Ectodermal cell (in vitro differentiated cells): ENCODE measurements around the gene SORT1.
"Not testable (repeated sequence)": the region's sequence is repeated elsewhere in the genome, so short reads cannot be mapped to it uniquely, and the experiment has no call there.

Source experiments
- H3K27ac ChIP-seq: 2 replicates; pipeline ENCODE4 v1.7.0; 2013; ENCODE audit warnings: mild to moderate bottlenecking, low read depth, low read length; ENCODE audit not compliant: insufficient read depth, poor library complexity, severe bottlenecking
- H3K27me3 ChIP-seq: 2 replicates; pipeline ENCODE4 v1.7.0; 2013; ENCODE audit warnings: mild to moderate bottlenecking, low read length; ENCODE audit not compliant: insufficient read depth, control insufficient read depth, poor library complexity, severe bottlenecking
- H3K36me3 ChIP-seq: one replicate; pipeline ENCODE4 v1.7.0; 2013; ENCODE audit warnings: low read length; ENCODE audit not compliant: control insufficient read depth, insufficient read depth
- H3K4me1 ChIP-seq: one replicate; pipeline ENCODE4 v1.7.0; 2013; ENCODE audit warnings: low read length; ENCODE audit not compliant: control insufficient read depth, insufficient read depth
- H3K4me3 ChIP-seq: 2 replicates; pipeline ENCODE4 v1.7.0; 2013; ENCODE audit warnings: low read depth, low read length, control low read depth; ENCODE audit not compliant: insufficient read depth
- H3K9me3 ChIP-seq: 2 replicates; pipeline ENCODE4 v1.7.0; 2013; ENCODE audit warnings: mild to moderate bottlenecking, low read length, moderate library complexity; ENCODE audit not compliant: control insufficient read depth
- WGBS, 2 experiments: methylation state at CpG; one replicate each; pipeline ENCODE4 v1.1.7; 2013; ENCODE audit warnings: missing lambda C conversion rate in 2 of 2; 5-methylcytosine and 5-hydroxymethylcytosine counted together

Gene SORT1

DNA sequence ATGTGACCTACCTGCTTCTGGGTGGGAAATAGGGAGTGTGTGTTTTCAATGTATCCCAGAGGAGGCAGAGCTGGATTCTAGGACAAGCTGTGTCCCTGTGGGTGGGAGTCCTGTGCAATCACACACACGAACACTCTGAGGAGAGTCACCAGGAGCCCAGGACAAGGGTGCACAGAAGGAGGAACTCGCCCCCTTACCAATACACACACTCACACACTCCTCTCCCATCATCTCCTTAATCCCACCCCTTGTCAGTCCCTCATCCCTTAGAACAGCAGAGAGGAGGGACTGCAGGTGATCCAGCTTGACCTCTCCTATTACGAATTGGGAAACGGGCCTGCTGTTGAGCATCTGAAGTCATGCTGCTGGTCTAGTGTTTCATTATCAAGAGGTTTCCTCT, 82.4 kb downstream of the SORT1 start:
- Histone ChIP-seq H3K27me3 (no peaks in the 10 kb centered on the region), H3K27ac (no peak overlapping the region), H3K4me1 (no peaks in the 10 kb centered on the region), H3K36me3 (peaks cover 13% of the 10 kb centered on the region), H3K9me3 (no peaks in the 10 kb centered on the region), H3K4me3 (no peak overlapping the region)
- 92 to 99% methylated on average over 4 of the region's 4 CpGs for WGBS, 2 experiments

DNA sequence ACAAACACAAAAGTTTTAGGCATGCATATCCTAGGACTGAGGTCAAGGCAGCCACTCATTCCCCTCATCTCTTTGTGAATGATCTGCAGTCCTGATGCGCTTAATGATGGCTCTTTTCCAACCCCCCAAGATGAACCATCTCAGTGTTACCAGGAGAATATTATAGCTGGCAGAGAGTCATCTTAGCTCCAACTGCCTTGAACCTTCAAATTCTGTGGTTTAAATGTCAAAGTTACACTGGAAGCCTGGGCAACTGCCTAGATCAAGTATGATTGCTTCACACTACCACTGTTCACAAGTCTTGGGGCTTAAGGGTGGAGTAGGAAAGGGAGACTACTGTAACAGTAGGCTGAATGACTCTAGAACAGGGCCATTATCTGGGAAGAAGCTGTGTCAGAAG, 82.9 kb downstream of the SORT1 start:
- peaks cover 13% of the 10 kb centered on the region for H3K36me3 ChIP-seq
- no peak overlapping the region for H3K27ac ChIP-seq
- no peak overlapping the region for H3K4me3 ChIP-seq
- H3K27me3 ChIP-seq = no peaks in the 10 kb centered on the region
- H3K4me1 ChIP-seq = no peaks in the 10 kb centered on the region
- WGBS, 2 experiments = 98 to 100% methylated on average over 1 of the region's 1 CpG
- no peaks in the 10 kb centered on the region for H3K9me3 ChIP-seq

DNA sequence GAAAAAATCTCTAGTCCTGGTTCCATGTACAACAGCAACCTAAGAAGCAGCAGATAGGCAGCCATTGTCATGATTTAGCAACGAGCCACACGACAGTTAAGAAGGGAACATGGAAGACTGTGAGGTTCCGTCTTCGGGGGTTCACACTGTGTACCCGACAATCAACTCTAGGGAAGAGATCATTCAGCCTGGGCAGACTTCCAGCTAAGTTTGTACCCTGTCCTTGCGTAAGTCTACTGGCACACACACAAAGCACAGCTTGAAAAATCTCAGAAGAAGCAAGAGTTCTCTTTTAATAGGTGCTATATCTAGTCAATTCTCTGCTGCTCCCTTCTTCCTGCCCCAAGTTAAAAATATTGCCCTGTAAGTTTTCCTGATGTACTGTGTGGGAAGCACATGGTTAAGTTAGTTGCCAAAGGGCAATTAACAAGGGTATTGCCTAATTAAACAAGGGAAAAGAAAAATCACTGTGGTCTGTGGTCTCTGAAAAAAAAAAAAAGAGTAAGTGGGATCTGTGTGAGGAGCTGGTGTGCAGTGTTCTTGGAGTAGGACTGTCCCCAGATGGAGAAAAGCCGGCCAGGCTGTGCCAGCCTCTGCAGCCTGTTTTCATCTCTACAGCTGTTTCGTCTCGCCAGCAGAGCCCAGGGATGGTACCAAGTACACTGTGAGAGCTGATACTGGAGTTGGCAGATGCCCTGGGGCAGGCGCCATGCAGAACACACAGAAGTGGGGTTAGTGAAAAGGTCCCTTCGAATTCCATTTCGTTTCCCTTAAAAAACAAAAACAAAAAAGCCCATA, 84.5 kb downstream of the SORT1 start:
- 88 to 95% methylated on average over 12 of the region's 12 CpGs for WGBS, 2 experiments

DNA sequence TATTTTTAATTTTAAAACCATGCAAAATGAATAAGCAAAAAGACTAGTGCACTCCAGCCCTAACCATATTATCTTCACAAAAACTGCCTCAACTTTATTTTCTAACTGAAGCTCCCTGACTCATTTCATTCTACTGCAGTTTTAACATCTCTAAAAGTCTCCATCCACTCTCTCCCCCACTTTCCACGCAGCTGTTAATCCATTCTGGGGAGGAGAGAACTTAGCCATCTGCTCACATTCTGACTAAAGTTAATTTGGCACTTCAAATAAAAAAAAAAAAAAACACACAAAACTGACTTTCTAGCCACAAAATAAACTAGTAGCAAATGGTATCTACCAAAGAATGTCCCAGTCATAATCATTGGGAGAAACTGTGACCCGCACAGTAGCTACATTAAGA, 85.5 kb downstream of the SORT1 start:
- H3K27me3 ChIP-seq = no peaks in the 10 kb centered on the region
- H3K4me1 ChIP-seq = peaks cover 3% of the 10 kb centered on the region
- peaks cover 10% of the 10 kb centered on the region for H3K36me3 ChIP-seq
- H3K9me3 ChIP-seq = no peaks in the 10 kb centered on the region
- no peak overlapping the region for H3K27ac ChIP-seq
- no peak overlapping the region for H3K4me3 ChIP-seq
- WGBS, 2 experiments = 96 to 100% methylated on average over 2 of the region's 2 CpGs

More for the DNA sequence above, 84.5 kb downstream of the SORT1 start:
- Histone ChIP-seq H3K9me3 (no peaks in the 10 kb centered on the region), H3K4me1 (no peaks in the 10 kb centered on the region), H3K4me3 (no peak overlapping the region), H3K36me3 (peaks cover 13% of the 10 kb centered on the region), H3K27ac (no peak overlapping the region), H3K27me3 (no peaks in the 10 kb centered on the region)

DNA sequence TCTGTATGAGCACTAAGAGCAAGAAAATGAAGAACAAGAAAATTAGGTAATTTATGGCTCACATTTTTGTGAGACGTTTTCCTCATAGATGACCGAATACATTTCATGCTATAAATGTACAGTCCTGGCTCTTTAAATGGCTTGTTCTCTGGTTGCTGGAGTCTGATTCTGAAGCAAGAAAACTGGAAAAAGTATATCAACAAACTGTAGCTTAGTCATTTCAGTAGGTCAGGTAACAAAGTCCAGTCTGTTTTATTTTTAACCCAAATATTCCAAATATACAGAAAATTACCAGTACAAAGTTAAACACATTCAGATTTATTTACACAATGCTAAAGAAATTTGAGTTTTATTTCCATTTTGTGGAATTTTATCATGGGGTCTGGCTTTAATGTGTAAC, 88.4 kb downstream of the SORT1 start:
- Histone ChIP-seq H3K4me1 (peaks cover 27% of the 10 kb centered on the region), H3K27ac (no peak overlapping the region), H3K4me3 (no peak overlapping the region), H3K27me3 (no peaks in the 10 kb centered on the region), H3K36me3 (peaks cover 8% of the 10 kb centered on the region), H3K9me3 (no peaks in the 10 kb centered on the region)
- WGBS, 2 experiments = 91 to 95% methylated on average over 2 of the region's 2 CpGs

DNA sequence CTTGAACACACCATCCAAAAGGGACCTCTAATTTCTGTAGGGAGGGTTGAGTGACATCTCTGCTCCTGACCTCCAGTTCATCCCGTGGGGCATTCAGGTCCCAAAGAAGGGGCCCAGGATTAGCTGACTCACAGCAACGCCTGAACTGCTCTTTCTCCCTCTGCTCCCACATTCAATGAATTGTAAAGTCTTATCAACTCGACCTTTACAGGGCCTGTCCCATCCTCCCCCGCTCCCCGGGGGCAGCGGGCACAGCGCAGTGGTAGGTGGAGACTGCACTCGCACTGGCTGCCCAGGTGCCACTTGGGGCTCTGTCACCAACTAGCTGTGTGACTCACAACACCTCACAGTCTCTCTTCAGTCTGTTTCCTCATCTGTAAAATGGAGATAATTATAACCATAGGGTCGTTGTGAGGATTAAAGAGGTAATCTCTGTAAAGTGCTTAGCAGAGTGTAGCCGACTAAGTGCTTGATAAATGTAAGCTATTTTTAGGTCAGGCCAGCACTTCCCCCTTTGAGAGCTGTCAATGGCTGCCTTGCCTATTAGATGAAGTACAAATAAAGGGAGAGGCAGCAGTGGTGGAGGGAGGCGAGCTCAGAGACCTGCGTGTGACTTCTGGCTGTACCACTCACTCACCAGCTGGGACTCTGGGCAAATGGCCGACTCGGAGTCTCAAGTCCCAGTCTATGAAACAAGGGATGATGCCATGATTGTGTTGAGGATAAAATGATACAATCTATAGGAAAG, 90.3 kb downstream of the SORT1 start:
- H3K4me1 ChIP-seq = peaks cover 27% of the 10 kb centered on the region
- no peak overlapping the region for H3K4me3 ChIP-seq
- H3K36me3 ChIP-seq = no peaks in the 10 kb centered on the region
- WGBS, 2 experiments = 75 to 77% methylated on average over 14 of the region's 14 CpGs
- no peaks in the 10 kb centered on the region for H3K9me3 ChIP-seq
- no peak overlapping the region for H3K27ac ChIP-seq
- no peaks in the 10 kb centered on the region for H3K27me3 ChIP-seq

DNA sequence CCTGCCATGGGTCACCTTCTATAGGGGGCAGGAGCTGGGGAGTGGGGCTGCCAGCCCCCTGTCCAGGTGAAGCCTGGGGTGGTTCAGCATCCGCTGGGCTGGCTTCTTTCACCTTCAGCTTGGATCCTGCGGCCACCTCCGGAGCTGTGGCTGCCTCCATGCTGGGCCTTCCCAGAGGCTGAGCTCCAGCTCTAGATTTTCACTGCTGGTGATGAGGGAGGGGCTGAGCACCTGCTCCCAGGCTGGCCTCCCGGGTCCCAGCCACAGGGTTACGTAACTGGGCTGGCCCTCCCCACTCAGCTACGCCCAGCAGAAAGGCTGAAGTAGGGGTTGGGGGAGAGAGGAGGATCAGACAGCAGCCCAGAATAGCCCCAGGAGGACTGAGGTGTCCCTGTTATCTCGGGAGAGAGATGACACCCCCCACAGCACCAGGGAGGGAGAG, 90.9 kb downstream of the SORT1 start, which contains the start of gene MYBPHL:
Gene MYBPHL, minus strand, starts transcription at position 180 of the 442 bp plus-strand sequence. Its CDS starts 20 bp downstream, at position 160.
- no peak within 1 kb of the TSS for H3K27ac ChIP-seq
- H3K4me1 ChIP-seq = peaks cover 27% of the 10 kb centered on the region
- WGBS, 2 experiments = 77 to 84% methylated on average over 7 of the region's 7 CpGs

DNA sequence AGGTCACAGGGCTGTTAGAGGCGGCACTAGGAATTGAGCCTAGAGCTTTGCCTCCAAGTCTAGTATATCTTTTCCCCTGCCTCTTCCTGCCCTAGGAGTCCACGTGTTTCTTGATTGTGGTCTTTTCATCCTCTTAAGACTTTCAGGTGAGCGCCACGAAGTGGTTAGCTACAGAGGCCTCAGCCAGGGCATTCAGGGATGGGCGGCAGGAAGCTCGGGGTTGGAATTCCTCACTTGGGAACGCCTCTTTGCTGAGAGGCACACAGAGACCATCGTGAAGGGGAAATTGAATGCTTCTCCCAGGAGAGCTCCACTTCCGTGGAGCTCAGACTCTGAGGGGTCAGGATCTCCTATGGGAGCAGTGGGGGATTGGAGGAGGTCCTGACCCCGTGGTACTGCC, 91.7 kb downstream of the SORT1 start:
- not testable (repeated sequence) for H3K36me3 ChIP-seq, H3K9me3 ChIP-seq, H3K27me3 ChIP-seq, H3K27ac ChIP-seq, H3K4me3 ChIP-seq
- peaks cover 27% of the 10 kb centered on the region for H3K4me1 ChIP-seq
- WGBS, 2 experiments = 52 to 56% methylated on average over 9 to 10 of the region's 10 CpGs

More for the DNA sequence above, 90.9 kb downstream of the SORT1 start, which contains the start of gene MYBPHL:
- H3K9me3 ChIP-seq = no peaks in the 10 kb centered on the region
- H3K27me3 ChIP-seq = no peaks in the 10 kb centered on the region
- H3K4me3 ChIP-seq = no peak within 1 kb of the TSS
- H3K36me3 ChIP-seq = no peaks in the 10 kb centered on the region

DNA sequence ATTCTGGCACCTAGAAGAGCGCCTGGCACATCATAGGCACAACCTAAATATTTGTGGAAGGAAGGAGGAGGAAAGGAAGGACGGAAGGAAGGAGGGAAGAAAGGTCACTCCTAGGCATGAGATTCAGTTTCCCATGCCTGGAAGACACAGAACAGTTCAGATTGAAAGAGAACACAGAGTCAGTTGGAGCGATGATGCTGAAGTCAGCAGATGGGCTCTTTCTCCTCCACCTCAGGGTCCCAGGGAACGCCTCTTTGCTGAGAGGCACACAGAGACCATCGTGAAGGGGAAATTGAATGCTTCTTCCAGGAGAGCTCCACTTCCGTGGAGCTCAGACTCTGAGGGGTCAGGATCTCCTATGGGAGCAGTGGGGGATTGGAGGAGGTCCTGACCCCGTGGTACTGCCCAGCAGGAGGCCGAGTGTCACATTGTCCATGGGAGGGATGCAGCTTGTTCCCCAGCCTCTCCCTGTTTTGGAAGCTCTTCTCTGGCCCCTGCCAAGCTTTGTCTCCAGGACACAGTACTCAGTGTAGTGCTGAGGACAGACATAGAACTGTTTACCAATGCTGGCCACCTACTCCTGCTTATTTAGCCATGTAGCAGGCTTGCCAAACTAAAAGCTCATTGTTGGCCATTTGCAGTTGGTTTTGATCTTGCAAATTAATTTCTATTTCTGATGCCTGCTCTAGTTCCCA, 93.3 kb downstream of the SORT1 start:
- Histone ChIP-seq H3K36me3 (no peaks in the 10 kb centered on the region), H3K27ac (no peak overlapping the region), H3K4me3 (no peak overlapping the region), H3K4me1 (peaks cover 32% of the 10 kb centered on the region), H3K9me3 (no peaks in the 10 kb centered on the region), H3K27me3 (no peaks in the 10 kb centered on the region)
- WGBS, 2 experiments = 77 to 80% methylated on average over 8 of the region's 8 CpGs

DNA sequence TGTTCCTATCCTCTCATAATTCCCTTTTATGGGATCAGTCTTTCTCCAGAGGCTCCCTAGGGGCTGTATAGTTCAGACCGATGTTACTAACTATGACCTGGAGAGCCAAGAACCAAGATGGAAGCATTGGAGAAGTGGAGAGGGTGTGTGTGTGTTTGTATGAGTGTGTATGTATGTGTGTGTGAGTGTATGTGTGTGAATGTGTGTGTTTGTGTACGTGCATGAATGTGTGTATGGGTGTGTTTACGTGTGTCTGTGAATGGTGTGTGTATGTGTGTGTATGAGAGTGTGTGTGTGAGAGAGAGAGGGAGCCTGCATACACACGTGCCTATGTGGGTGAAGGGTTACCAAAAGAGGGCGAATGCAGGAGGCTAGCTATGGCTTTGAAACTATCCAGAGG, 95.8 kb downstream of the SORT1 start:
- H3K4me1 ChIP-seq = peaks cover 29% of the 10 kb centered on the region
- no peaks in the 10 kb centered on the region for H3K36me3 ChIP-seq
- H3K27ac ChIP-seq = no peak overlapping the region
- 93 to 94% methylated on average over 5 of the region's 5 CpGs for WGBS, 2 experiments
- no peak overlapping the region for H3K4me3 ChIP-seq
- H3K27me3 ChIP-seq = no peaks in the 10 kb centered on the region
- H3K9me3 ChIP-seq = no peaks in the 10 kb centered on the region
